H1 (cell line): ENCODE data around the gene HOXB7. TPM values are rescaled to one million over a fixed set of nuclear protein-coding genes. Genes with fewer than 3 reads are reported as not detected.
A peak's percentile ranks its signal among the peaks of the same experiment; 100 is the strongest.

Experiments
- ATF2 ChIP-seq: IDR thresholded peaks from 2 replicates; pipeline ENCODE4 v1.6.1; 2012; ENCODE audit warnings: low read length, inconsistent platforms
- CBX8 ChIP-seq: fragments of 300-800, 300-1000 bp; sonication (generic); IDR thresholded peaks from 2 replicates; pipeline ENCODE4 v1.7.1; 2016; ENCODE audit warnings: low read depth, low read length, borderline replicate concordance
- CREB1 ChIP-seq: IDR thresholded peaks from 2 replicates; pipeline ENCODE4 v1.6.1; 2012; ENCODE audit warnings: inconsistent platforms
- CTCF ChIP-seq, 3 experiments: IDR thresholded peaks; 1 replicate in 2 of 3; 2 replicates in 1 of 3; pipeline versions ENCODE4 v1.5.1 to v1.6.1; 2011; ENCODE audit warnings: low read length in 3 of 3, mild to moderate bottlenecking in 3 of 3, inconsistent platforms in 2 of 3, low read depth in 1 of 3, moderate library complexity in 1 of 3; ENCODE audit not compliant: insufficient read depth in 1 of 3; ENCODE audit errors: control extremely low read depth in 1 of 3
- POLR2A ChIP-seq, 2 experiments: IDR thresholded peaks; 1 replicate in 1 of 2; 2 replicates in 1 of 2; pipeline ENCODE4 v1.6.1; 2011; ENCODE audit warnings: low read depth in 2 of 2, low read length in 2 of 2, mild to moderate bottlenecking in 2 of 2; ENCODE audit errors: control extremely low read depth in 1 of 2
- SUZ12 ChIP-seq: fragments of 200-600 bp; sonication (generic); IDR thresholded peaks from 2 replicates; pipeline ENCODE4 v1.6.1; 2012; ENCODE audit warnings: mild to moderate bottlenecking, inconsistent platforms, low read length, moderate library complexity, mixed read lengths
- polyA plus RNA-seq, 7 experiments: library from polyadenylated mRNA; depleted of rRNA in 3 of 7; stranded (reverse) in 5 of 7; unstranded in 2 of 7; fragments of >200 nt in 5 of 7; fragments of 200-250 nt in 2 of 7; gene quantifications; 1 replicate in 5 of 7; 2 replicates in 1 of 7; 4 replicates in 1 of 7; pipeline versions ENCODE4 v1.2.1 to v1.2.3, GENCODE V29; 2011 to 2013; ENCODE audit warnings: missing spikeins in 2 of 7, mixed read lengths in 2 of 7
- total RNA-seq: library from RNA; stranded (reverse); fragmentation: NEBNext Ultra II Directional; extraction: Animal tissue kit (Norgen Biotek cat#: 25700); gene quantifications from 2 replicates; pipeline ENCODE4 v1.2.1, GENCODE V29; 2021

HOXB7 gene
- total and polyA plus RNA-seq, 2 of the 8 experiments (the other 6 are each of a cell fraction or from before 2014, with no cell fraction given), result not detected

- TF ChIP-seq ATF2 (no peak), CREB1 (peak; percentile 40; the same call in 1 of the 2 replicates), POLR2A (IDR thresholded peaks at IDR 0.05; ENCODE audit: control extremely low read depth in 1 of 2, low read depth in 2 of 2, low read length in 2 of 2) (no peak), SUZ12 (no peak; the same call in 1 of the 2 replicates), CTCF (IDR thresholded peaks at IDR 0.05; ENCODE audit: control extremely low read depth in 1 of 3, insufficient read depth in 1 of 3, low read depth in 1 of 3, low read length in 3 of 3) (no peak), CBX8 (peak; percentile 68; the same call in 1 of the 2 replicates)
Measured at GRCh38 chr17:48626245-48627117, 15.7 kb upstream of the HOXB7 start, which contains the start of gene HOXB9 (continued).
